Testis (tissue), 2 donors: ENCODE measurements around the gene ALOX15.

Experiments
- CTCF ChIP-seq, 3 experiments: fragments of 450-650 bp in 2 of 3; fragments of 200-600 bp in 1 of 3; sonication (generic) in 1 of 3; IDR thresholded peaks; one replicate each; pipeline ENCODE4 v1.5.1; 2016 to 2019; ENCODE audit warnings: antibody characterized with exemption in 3 of 3, mild to moderate bottlenecking in 2 of 3, moderate library complexity in 1 of 3
- POLR2A ChIP-seq: fragments of 450-650 bp; IDR thresholded peaks from one replicate; pipeline ENCODE4 v1.6.1; 2017; ENCODE audit warnings: antibody characterized with exemption, mild to moderate bottlenecking, moderate library complexity

- TF ChIP-seq CTCF (IDR thresholded peaks at IDR 0.05): no peak
- no peak for TF ChIP-seq POLR2A
These were observed 42.5 kb downstream of the ALOX15 start for GRCh38 chr17:4598776-4599504.
